CD4-positive, alpha-beta T cell treated with Interleukin-17A for 4 hours (primary cell): ENCODE data around the gene SYK.
A peak's percentile ranks its signal among the peaks of the same experiment; 100 is the strongest.

Experiments used
- DNase-seq: peaks from one replicate; pipeline ENCODE4 v3.0.0-alpha.2; 2020; ENCODE audit warnings: mixed read lengths

The SYK gene

DNA sequence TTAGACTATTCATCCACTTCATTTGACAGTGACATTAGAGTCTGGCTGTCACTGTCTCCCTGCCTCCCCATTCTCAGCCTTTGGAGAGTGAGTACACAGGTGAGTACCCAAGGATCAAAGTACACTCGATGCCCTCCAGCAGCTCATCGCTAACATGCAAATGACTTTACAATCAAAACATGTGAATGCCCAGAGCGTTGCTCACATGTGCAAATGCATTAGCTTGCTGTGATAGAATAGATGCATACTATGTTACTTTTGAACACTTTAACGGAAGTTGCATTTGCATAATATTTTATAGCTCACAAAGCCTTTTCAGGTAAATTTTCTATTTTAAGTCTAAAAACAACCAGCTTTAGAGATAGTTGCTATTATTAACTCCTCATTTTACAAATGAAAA, 107.6 kb downstream of the SYK start:
- no peak for DNase-seq

DNA sequence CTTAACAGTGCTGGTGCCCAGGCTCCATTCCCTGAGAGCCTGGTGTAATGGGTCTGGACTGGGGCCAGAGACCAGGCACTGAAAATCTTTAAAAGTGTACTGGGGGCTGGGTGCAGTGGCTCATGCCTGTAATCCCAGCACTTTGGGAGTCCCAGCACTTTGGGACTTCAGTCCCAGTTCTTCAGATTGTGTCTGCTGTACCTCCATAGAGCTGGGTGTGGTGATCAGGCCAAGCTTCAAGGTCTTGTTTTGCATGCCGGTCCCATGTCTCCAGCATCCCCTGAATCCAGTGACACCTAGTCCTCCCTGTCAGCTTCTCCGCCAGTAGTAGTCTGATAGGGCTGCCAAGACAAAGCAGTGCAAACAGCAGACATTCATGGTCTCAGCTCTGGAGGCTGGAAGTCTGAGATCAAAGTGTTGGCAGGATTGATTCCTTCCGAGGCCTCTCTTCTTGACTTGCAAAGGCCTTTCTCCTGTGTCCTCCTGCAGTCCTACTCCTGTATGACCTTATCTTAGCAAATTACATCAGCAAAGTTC, 108.2 kb downstream of the SYK start:
- DNase-seq = no peak

DNA sequence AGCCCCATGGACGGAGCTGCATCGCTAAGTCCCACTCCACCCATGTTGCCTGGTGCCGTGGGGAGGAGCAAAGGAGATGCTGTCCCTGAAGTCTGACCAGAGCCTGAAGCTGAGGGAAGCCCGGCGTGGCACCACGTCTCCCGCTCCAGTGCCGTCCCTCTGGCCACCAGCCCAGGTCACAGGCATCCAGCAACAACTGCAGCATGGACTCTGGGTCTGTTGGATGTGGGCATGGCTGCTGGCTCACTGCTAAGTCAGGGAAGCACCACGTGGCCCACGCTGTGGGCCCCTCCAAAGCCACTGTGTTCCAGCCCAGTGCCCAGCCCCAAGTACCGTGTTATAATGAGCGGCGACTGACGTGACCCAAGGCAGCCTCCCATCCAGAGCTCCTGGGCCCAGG, 112.6 kb downstream of the SYK start:
- no peak for DNase-seq

DNA sequence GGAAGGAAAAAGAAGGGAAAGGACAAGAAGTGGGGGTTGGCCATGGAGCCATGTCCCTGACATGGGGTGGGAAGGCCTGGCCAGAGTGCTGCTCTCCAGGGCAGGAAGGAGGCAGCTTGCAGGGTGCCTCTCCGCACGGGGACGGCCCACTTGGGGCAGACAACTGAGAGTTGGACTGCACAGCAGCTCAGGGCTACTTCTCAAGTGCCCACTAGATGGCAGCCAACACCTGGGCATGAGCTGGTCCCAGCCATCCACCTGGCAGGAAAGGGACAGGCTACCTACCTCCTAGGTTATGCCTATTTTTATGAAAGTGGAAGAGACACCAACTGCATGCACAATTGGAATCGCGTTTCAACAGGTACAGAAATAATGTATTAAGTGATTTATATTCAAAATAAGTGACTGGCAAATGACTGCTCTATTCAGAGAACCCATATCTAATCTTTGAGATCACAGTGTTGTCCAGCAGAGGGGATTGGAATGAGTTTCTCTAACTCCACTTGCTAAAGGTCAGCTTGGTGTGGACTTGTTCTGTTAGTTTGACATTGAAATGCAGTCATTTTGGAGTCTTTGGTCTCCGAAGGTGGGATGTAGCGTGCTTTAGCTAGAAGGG, 113.4 kb downstream of the SYK start:
- DNase-seq = peak; percentile 82

DNA sequence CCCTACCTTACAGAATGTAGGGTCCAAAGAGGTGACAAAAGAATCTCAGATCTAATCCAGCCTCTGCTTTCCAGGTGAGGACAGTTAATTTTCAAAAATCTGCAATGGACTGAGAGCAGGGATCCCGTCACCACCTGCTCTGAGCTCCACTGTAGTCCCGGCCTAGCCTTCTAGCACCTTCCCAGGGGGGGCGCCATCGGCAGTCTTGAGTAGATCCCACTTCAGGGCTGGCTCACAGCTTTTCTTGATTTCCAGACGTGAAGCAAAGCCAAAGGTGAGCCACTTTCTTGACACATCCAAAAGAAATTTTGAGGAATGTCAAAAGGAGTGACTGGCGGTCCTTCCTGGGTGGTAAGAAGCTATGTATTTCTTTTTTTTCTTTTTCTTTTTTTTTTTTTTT, 114.1 kb downstream of the SYK start:
- peak; percentile 4 for DNase-seq

DNA sequence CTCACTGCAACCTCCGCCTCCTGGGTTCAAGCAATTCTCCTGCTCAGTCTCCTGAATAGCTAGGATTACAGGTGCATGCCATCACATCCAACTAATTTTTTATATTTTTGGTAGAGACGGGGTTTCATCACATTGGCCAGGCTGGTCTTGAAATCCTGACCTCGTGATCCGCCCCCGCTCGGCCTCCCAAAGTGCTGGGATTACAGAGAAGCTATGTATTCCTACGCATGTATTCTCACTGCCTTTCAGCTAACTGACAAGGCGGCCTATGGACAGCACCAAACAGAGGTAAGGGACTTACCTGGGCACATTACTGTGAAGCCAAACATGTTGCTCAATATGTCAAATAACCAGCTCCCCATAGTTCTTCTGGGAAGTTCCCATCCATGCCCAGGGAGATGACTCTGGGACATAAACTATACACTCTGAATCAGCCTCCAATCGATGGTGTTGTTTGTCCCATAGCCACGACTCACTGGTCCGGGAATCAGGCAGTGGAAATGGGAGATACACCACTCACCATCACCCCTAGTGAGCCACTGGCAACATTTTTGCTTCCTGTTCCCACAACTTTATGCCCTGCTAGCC, 114.6 kb downstream of the SYK start:
- no peak for DNase-seq

DNA sequence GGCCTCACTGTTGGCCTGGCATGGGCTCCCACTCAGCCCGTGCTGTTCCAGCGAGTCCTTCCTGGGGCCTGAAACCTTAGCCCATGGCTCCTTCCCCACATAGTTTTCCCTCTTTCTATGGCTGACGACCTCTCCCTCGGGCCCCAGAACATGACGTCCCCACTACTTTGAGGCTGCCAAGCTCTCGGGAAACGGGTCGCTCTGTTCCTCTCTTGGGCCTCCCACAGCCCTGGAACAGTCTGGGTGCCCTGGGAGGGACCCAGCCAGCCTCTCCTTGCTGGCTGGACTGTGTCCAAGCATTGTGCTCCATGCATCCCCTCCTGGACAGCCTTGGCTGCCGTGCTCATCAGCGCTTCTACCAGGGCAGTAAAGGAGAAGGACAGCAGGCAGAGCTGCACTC, 118.3 kb downstream of the SYK start:
- no peak for DNase-seq

DNA sequence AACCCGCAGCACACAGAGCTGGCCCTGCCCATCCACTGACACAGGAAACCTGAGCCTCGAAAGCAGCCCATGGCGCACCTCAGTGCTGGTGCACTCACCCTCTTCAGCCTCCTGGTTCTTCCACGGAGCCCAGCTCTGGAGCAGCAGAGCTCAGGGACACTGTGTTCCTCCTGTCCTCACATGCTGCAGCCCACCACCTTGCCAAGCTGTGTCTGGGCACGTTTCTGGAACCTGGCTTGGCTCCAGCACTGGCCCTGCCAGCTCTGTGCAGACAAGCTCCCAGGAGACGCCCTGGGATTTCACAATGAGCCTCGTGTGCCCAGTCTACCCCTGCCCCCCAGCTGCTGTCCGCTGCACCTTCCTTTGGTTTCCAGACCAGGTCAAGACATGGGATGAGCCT, 119.5 kb downstream of the SYK start:
- DNase-seq = no peak

DNA sequence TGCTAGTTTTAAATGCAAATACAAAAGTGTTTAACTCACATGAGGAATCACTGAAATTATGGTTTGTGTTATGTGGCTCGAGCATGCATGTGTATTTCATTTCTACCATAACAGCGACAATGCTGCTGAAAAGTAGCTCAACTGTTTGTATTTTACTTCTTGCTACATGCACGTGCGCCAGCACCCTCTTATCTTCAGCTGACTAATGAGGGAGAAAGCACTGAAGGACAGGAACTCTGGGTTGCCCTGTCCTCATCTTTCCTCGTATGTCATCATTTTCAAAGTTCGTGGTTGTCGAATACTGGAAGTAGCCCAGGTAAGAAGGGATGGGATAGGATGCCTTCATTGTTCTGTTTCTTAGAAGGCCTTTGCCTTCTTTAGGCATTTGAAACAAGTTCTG, 120.3 kb downstream of the SYK start:
- DNase-seq = no peak

DNA sequence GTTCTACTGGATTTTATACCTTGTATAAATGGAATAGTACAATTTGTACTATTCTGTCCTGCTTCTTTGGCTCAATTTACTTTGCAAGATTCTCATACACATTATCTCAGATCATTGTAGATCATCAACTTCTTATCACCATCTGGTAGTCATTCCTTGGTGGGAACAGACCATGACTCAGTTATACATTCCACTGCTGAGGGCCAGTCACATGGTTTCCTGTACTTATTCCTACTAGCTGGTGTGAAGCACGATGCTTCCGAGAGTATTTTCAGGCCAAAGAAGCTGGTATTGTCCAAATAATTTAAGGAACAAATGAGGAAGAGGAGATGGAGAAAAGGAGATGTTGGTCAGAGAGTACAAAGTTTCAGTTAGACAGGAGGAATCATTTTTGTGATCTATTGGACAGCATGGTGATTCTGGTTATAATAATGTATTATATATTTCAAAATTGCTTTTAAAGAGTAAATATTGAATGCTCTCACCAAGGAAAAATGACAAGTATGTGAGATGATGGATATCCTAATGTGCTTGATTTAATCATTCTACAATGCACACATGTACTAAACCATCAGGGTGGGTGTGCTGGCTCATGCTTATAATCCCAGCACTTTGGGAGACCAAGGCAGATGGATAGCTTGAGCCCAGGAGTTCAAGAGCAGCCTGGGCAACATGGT, 124.1 kb downstream of the SYK start:
- no peak for DNase-seq

DNA sequence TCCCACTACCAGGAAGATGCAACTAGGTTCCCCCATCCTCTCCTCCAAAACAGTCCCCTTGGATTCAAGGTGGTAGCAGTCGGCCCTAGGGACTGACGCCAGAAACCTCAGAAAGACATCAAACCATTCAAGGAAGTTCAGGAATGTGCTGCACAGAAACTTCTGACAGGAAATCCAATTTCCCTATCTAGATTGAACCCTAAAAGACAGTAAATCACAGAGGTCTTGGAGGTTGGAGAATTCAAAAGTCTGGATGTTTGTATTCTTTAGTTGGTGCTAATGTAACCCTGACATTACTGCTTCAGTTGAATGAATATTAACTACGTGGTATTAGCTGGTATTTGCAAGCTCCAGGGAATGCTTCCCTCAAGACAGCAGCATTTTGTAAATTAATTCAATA, 125.3 kb downstream of the SYK start:
- DNase-seq = no peak

DNA sequence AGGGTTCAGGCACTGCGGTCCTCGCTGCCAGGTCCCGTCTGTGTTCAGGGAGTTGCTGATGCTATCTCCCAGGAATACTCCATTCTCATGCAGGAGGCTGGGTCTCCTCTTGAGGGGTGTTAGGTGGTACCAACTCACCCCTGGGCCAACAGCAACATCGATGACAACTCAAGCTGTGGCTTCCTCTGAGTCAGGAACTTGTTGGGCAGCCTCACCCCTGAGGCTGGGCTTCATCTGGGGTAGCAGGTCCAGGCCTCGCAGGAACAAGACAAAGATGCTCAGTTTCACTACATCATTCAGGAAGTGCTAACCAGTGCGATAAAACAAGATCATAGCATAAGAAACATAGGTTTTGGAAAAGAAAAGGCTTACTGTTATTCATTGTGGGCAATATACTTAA, 125.9 kb downstream of the SYK start:
- no peak for DNase-seq

DNA sequence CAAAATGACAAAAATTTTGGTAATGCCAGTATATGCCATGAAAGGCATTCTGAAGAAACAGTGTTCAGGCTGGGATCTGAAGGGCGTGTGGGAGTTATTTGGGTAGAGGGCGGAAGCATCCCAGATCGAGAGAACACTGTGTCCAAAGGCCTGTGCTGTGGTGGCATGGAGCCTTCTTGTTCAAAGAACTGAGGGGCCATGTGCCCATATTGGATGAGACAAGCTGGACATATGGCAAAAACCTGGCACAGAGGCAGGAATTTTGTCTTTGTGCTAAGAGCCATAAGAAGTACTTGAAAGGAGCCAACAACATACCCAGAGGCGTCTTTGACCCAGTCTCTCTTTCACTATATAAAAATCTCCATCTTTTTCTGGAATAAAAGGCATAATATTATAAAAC, 128.0 kb downstream of the SYK start:
- DNase-seq = no peak

DNA sequence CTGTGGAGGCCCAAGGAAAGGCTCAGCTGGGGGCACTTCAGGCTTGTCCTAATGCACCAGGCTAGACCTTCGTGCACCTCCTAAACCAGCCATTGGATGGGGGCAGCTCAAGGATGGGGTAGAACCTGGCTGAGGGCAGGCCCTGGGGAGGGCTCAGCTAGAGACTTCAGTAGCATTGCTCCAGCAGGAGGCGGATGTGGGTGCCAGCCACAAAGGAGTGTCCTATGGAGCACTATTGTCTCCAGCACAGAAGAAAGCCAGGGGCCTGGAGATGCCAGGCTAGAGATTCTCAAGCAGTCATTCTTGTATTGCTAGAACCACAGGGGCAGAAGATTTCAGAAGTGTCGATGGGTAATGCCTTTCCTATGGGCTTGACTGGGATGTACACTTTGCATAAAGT, 131.8 kb downstream of the SYK start:
- DNase-seq = no peak

DNA sequence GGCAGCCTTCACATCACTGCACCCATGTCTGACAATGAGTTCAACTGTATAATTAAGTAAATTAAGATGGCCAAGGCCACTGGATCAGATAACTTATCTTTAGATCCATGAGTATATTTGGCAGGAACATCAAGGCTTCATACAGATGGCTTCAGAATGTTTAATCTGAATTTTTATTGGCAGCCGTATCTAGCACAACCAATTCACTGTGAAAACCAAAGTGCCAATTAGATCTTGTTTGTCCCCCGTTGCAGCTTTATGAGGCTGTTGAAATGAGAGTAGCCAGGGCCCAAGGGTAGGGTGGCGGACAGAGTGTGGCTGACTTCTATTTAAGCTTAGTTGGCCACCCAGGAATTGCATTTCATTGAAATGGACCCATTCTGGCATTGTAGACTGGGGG, 137.7 kb downstream of the SYK start:
- no peak for DNase-seq

DNA sequence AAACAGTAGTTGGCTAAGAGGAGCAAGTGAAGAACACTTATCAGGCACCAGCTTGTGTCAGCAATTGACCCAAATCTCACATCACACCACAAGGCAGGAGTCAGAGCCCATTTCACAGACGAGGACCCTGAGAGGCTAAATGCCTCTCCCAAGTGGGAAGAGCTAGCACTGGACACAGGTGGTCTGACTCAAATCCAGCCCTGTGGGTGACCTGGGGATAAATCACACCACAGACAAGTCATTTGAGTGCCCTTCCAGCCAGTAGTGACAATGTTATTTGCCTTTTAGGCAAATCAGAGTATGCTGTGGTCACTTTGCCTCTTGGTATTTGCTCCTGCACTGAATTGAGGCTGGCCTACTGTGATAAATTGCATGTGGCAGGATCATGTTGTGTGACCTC, 138.7 kb downstream of the SYK start:
- no peak for DNase-seq

DNA sequence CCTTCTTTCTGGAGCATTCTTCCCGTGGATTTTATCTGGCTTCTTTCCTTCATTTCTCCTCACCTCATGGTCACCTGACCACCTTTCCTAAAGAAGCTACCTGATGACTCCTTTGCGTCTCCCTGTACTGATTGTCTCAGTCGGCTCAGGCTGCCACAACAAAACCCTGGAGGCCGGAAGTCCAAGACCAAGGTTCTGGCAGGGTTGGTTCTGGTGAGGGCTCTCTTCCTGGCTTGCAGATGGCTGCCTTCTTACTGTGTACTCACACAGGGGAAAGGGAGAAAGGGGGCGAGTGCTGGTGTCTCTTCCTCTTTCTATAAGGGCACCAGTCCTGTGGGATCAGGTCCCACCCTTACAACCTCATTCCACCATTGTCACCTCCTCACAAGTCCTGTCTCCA, 140.0 kb downstream of the SYK start:
- no peak for DNase-seq

DNA sequence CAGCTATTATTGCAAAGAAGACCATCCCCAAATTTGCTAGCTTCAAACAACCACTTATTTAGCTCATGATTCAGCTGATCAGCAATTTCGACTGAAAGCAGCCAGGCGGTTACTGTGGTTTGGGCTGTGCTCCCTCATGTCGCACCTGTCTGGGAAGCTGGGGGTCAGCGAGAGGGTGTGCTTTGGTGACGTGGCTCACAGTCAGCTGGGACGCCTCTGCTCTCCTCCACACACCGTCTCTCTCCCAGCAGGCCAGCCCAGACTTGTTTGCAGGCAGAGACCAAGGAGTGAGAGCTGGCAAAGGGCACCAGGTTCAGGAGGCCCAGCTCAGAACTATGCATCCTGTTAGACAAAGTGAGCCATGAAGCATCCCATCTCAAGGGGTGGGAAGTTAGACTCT, 140.9 kb downstream of the SYK start:
- no peak for DNase-seq

DNA sequence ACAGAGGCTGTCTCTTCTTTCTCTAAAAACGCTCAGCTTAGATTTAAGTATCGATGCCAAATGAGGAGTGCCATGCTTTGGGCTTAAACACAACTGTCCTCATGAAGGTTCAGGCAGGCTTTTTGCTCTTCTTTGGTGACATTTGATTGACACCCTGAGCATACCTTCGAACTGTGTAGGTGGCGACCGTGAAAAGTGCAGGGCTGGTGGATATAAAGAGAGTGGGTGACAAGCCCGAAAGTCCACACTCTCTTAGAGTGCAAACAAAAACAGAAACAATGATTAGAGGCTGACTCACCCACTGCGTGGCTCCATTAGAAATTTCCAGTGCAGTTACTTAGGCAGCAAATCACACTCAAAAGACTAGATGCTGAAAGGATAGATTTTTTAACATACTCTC, 141.7 kb downstream of the SYK start:
- DNase-seq = no peak

DNA sequence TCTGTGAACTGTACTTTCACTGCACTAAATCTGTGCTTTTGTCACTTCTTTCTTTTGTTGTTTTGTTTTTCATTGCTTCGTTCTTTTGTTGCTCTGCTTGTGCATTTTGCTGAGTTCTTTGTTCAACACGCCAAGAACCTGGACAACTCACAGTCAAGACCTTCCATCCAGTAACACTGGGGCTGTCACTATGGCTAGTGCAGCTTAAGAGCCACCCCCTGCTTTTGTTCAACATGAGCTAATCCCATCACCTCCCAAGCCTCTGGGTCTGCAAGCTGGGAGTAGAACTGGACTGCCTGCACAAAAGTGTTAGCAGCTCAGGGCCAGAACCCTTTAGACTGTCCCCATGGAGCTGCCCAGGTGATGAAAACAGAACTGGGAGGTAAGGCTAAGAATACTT, 143.7 kb downstream of the SYK start:
- DNase-seq = no peak

DNA sequence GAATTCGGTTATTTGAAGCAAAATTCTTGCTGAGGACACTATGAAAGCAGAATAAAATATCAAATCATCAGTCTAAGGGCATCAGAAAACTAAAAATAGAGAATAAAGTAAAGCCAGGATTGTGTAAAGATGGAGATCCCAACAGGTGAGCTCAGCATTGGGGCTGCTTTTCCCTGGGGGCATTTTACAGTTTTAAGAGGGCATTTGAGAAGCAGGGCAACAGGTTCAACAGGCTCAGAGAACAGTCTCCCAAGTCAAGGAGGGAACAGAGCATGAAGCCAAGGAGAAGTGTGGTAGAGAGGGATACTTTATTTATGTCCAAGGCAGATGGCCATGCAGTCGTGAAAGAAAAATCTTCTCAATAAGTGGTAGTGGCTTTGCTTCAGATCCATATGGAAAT, 145.4 kb downstream of the SYK start:
- DNase-seq = no peak
